Thymus (tissue), 11 donors: Measurements from ENCODE around the gene CARM1. TPM values are rescaled to one million over a fixed set of nuclear protein-coding genes. Genes with fewer than 3 reads are reported as not detected.
A peak's percentile ranks its signal among the peaks of the same experiment; 100 is the strongest.
"Not testable (repeated sequence)": the region's sequence is repeated elsewhere in the genome, so short reads cannot be mapped to it uniquely, and the experiment has no call there.

ENCODE experiments used
- DNase-seq, 9 donors: peaks; one replicate each; pipeline ENCODE4 v3.0.0-alpha.2; 2013; ENCODE audit warnings: low spot score in 9 of 9, low read depth in 6 of 9, missing footprints in 1 of 9
- H3K27ac ChIP-seq, 2 donors: one replicate each; pipeline ENCODE4 v1.5.1; 2013; ENCODE audit warnings: control low read depth in 1 of 2, low read depth in 1 of 2, low read length in 1 of 2, mild to moderate bottlenecking in 1 of 2, moderate library complexity in 1 of 2
- H3K27me3 ChIP-seq, 2 donors: one replicate each; pipeline ENCODE4 v1.5.1; 2013; ENCODE audit warnings: low read length in 1 of 2; ENCODE audit not compliant: control insufficient read depth in 2 of 2, insufficient read depth in 1 of 2
- H3K36me3 ChIP-seq, 2 donors: one replicate each; pipeline ENCODE4 v1.5.1; 2013; ENCODE audit warnings: low read length in 1 of 2, mild to moderate bottlenecking in 1 of 2, moderate library complexity in 1 of 2; ENCODE audit not compliant: control insufficient read depth in 2 of 2, insufficient read depth in 2 of 2
- H3K4me1 ChIP-seq, 2 donors: one replicate each; pipeline ENCODE4 v1.5.1; 2013; ENCODE audit warnings: low read length in 2 of 2; ENCODE audit not compliant: control insufficient read depth in 2 of 2, insufficient read depth in 2 of 2
- H3K4me3 ChIP-seq, 2 donors: one replicate each; pipeline ENCODE4 v1.5.1; 2013; ENCODE audit warnings: low read length in 2 of 2, control low read depth in 1 of 2, mild to moderate bottlenecking in 1 of 2
- H3K9me3 ChIP-seq, 2 donors: one replicate each; pipeline ENCODE4 v1.5.1; 2013; ENCODE audit warnings: low read length in 1 of 2, mild to moderate bottlenecking in 1 of 2; ENCODE audit not compliant: control insufficient read depth in 2 of 2, insufficient read depth in 1 of 2
- WGBS: extraction: QIAGEN DNeasy Blood & Tissue Kit; methylation state at CpG from one replicate; pipeline ENCODE4 v1.1.7; 2013; 5-methylcytosine and 5-hydroxymethylcytosine counted together
- polyA plus RNA-seq: library from polyadenylated mRNA; stranded (reverse); fragments of 200-250 nt; gene quantifications from one replicate; pipeline ENCODE4 v1.2.3, GENCODE V29; 2013
- total RNA-seq: library from RNA; stranded (reverse); fragments of 120-200 nt; gene quantifications from one replicate; pipeline ENCODE4 v1.2.4, GENCODE V29; 2013
- donor health status: healthy.

Gene CARM1
- total and polyA plus RNA-seq, 2 donors = 7.0 to 30.8 TPM

DNA sequence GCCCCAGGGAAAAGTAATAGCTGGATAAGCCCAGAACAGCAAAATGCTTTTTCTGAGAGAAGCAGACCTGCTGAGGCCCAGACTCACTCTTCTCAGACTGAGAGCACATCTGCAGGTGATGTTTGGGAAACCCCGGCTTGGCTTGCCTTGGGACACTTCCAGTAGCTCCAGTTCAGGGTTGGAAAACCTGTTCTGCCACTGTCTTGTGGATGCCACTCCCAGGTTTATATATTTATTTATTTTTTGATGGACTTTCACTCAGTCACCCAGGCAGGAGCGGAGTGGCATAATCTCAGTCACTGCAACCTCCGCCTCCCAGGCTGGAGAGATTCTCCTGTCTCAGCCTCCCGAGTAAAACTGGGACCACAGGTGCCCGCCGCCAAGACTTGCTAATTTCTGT, 81.5 kb downstream of the CARM1 start:
- Histone ChIP-seq H3K27me3 (no peaks in the 10 kb centered on the region), H3K4me3 (no peak overlapping the region), H3K4me1 (peaks cover 0 to 3% of the 10 kb centered on the region in 2 donors), H3K9me3 (no peaks in the 10 kb centered on the region), H3K36me3 (no peaks in the 10 kb centered on the region), H3K27ac (peak overlapping the region in 1 of 2 donors; percentile 50)
- DNase-seq = no peak
- WGBS = 98% methylated on average over 6 of the region's 6 CpGs

DNA sequence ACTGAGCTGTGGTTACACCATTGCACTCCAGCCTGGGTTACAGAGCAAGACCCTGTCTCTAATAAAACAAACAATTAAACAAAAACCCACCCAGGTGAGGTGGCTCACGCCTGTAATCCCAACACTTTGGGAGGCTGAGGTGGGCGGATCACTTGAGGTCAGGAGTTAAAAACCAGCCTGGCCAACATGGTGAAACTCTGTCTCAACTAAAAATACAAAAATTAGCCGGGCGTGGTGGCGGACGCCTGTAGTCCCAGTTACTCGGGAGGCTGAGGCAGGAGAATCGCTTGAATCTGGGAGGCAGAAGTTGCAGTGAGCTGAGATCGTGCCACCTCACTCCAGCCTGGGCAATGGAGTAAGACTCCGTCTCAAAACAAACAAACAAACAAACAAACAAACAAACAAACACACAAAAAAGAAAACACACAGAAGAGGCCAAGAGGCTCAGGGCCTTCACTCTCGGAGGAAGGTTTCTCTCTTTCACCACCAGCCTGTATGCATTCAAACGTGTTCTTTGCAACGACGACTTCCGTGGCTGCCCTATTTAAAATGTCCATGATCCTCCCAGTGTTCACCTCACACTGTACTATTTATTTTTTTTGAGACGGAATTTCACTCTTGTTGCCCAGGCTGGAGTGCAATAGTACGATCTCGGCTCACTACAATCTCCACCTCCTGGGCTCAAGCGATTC, 88.1 kb downstream of the CARM1 start:
- not testable (repeated sequence) for H3K36me3 ChIP-seq, H3K27me3 ChIP-seq, DNase-seq, H3K4me3 ChIP-seq, H3K27ac ChIP-seq, H3K9me3 ChIP-seq
- H3K4me1 ChIP-seq = peaks cover 22 to 35% of the 10 kb centered on the region in 2 donors
- 99% methylated on average over 19 of the region's 19 CpGs for WGBS

DNA sequence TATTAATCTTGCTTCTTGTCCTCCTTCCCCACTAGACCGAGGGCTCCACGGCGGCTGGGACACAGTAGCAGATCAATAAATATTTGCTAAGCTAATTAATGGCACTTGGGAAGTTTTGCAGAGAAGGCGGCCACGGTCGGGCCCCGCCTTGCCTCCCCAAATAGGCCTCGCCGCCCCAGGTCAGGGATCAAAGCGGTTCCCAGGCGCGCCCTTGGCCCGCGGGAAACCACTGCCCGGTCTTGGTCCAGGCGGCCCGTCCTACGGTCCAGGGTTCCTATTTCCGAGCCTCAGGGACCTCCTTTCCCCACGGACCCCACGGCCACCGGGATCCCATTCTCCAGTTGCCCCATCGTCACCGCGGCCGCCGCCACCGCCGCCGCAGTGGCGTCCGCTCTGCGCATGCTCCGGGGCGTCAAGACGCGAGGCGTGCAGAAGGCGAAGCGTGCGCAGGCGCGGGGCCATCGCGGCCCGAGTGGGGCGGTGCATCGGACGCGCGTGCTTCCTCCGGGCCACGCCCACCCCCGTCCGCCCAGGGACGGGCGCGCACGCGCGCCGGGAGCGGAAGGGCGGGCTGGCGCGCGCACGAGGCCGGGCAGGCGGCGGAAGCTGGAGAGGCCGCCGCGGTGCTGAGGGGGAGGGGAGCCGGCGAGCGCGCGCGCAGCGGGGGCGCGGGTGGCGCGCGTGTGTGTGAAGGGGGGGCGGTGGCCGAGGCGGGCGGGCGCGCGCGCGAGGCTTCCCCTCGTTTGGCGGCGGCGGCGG, 89.1 kb downstream of the CARM1 start, which contains the start of gene SMARCA4:
Gene SMARCA4 (plus strand): TSS at position 717 of the 759 bp plus-strand sequence. CDS start 23,122 bp downstream, outside the sequence.
- peaks cover 32 to 46% of the 10 kb centered on the region in 2 donors for H3K4me1 ChIP-seq
- WGBS = under 1% methylated on average over 100 of the region's 100 CpGs
- DNase-seq = peak; percentile 88 to 100 (median 98)

DNA sequence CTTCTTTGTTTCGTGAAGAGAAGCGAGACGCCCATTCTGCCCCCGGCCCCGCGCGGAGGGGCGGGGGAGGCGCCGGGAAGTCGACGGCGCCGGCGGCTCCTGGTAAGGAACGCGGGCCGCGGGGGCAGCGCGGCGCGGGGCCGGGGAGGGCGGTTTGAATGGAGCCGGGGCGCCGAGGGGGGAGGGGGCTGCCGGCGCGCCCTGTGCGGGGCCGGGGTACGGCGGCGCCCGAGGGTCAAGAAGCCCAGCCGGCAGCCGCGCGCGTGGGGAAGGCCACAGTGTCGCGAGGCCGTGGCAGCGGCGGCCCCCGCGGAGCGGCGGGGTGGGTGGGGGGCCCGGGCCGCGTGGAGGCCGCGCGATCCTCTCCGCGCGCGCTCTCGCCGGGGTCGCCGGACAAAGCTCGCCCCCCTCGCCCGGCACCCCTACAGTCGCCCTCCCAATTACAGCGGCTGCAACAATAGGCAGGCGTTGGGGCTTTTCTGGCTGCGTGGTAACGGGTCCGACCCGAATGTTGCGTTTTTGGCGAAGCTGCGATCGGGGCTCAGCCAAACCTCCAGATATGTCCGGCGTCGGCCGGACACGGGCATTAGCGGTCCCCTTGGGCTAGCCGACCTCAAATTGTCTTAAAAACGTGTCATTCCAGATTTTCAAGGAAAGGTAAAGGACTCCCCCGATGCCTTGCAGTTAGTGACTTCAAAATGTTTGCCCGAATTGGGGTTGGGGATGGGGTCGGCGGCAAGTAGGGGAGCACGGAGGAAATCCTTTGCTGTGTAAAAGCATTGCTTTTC, 89.9 kb downstream of the CARM1 start:
- Histone ChIP-seq H3K9me3 (no peaks in the 10 kb centered on the region), H3K4me1 (peaks cover 33 to 52% of the 10 kb centered on the region in 2 donors), H3K4me3 (peak overlapping the region; percentile 72 to 82), H3K27ac (peak overlapping the region; percentile 85 to 100), H3K36me3 (peaks cover 0 to 12% of the 10 kb centered on the region in 2 donors), H3K27me3 (no peaks in the 10 kb centered on the region)
- peak in 2 of 9 donors; percentile 33 to 57 for DNase-seq
- WGBS = under 1% methylated on average over 92 of the region's 92 CpGs

More for the DNA sequence above, 89.1 kb downstream of the CARM1 start, which contains the start of gene SMARCA4:
- no peaks in the 10 kb centered on the region for H3K9me3 ChIP-seq
- H3K27me3 ChIP-seq = no peaks in the 10 kb centered on the region
- H3K27ac ChIP-seq = peak within 1 kb of the TSS; percentile 94 to 100
- peaks cover 0 to 10% of the 10 kb centered on the region in 2 donors for H3K36me3 ChIP-seq
- peak within 1 kb of the TSS; percentile 72 to 82 for H3K4me3 ChIP-seq

DNA sequence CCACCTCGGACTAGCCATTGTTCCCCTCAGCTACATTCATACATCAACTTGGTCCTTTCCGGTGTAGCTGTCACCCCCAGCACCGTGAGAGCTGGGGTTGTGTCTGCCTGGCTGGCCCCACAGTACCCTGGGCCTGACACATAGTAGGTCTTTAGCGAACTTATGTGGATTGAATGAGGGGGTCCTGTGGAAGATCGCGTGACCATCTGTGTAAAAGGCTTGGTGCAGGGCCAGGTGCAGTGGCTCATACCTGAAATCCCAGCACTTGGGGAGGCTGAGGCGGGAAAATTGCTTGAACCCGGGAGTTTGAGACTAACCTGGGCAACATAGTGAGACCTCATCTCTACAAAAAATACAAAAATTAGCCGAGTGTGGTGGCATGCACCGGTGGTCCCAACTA, 91.5 kb downstream of the CARM1 start:
- WGBS = 91% methylated on average over 10 of the region's 10 CpGs
- Histone ChIP-seq H3K4me1 (peaks cover 37 to 68% of the 10 kb centered on the region in 2 donors), H3K9me3 (no peaks in the 10 kb centered on the region), H3K4me3 (peak overlapping the region in 1 of 2 donors; percentile 82), H3K27me3 (no peaks in the 10 kb centered on the region), H3K27ac (peak overlapping the region; percentile 61 to 100), H3K36me3 (peaks cover 0 to 18% of the 10 kb centered on the region in 2 donors)
- DNase-seq = no peak

DNA sequence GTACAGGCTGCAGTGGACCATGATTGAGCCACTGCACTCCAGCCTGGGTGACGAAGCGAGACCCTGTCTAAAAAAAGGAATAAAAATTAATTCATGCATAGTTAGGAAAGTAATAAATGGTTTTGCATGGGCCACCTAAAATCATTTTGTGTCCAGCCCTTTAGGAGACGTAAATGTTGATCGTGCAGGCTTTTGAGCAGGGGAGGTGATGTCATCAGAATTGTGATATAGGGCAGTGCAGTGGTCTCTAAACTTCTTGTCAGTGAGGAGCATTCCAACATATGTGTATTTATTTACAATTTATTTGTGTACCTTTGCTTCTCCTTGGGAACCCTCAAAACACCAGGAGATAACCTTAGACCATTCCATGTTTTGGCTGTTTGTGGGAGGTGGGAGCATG, 92.5 kb downstream of the CARM1 start:
- H3K4me1 ChIP-seq = peaks cover 46 to 78% of the 10 kb centered on the region in 2 donors
- DNase-seq = no peak

DNA sequence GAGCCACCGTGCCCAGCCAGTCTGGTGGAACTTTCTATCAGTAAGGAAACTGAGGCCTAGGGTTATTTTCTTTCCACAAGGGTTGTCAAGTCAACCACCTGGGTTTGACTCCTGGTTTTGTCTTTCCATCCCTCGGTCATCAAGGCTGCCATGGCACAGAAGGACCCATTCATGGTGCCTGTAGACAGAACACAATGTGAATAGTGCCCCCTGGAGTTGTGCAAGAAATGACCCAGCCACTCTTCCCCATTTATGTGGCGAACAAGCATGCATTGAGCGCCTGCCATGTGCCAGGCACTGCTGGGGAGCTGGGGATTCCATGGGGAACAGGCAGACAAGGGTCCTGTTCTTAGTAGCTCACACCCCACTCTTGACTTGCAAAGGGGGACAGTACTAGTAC, 93.5 kb downstream of the CARM1 start:
- Histone ChIP-seq H3K27me3 (no peaks in the 10 kb centered on the region), H3K9me3 (no peaks in the 10 kb centered on the region), H3K4me3 (no peak overlapping the region), H3K36me3 (peaks cover 0 to 18% of the 10 kb centered on the region in 2 donors), H3K27ac (peak overlapping the region in 1 of 2 donors; percentile 46), H3K4me1 (peaks cover 55 to 85% of the 10 kb centered on the region in 2 donors)
- WGBS = 99% methylated on average over 4 of the region's 4 CpGs
- DNase-seq = no peak

More for the DNA sequence above, 92.5 kb downstream of the CARM1 start:
- Histone ChIP-seq H3K4me3 (peak overlapping the region; percentile 17 to 82), H3K27me3 (no peaks in the 10 kb centered on the region), H3K36me3 (peaks cover 0 to 18% of the 10 kb centered on the region in 2 donors), H3K9me3 (no peaks in the 10 kb centered on the region), H3K27ac (peak overlapping the region; percentile 75 to 100)
- 81% methylated on average over 4 of the region's 4 CpGs for WGBS

DNA sequence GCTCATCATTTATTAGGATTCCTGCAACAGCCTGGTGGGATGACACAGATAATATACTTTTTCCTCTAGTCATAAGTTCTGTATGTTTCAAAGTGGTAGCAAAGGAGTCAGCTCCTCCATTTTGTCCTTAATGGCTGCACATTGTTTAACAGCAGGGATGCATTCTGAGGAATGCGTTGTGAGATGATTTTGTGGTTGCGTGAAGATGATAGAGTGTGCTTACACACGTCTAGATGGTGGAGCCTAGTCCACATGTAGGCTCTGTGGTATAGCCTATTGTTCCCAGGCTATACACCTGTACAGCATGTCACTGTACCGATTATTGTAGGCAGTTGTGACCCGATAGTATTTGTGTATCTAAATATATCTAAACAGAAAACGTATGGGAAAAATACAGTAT, 94.0 kb downstream of the CARM1 start:
- no peak for DNase-seq
- Histone ChIP-seq H3K36me3 (peaks cover 0 to 18% of the 10 kb centered on the region in 2 donors), H3K27ac (peak overlapping the region in 1 of 2 donors; percentile 46), H3K4me1 (peaks cover 53 to 85% of the 10 kb centered on the region in 2 donors), H3K9me3 (no peaks in the 10 kb centered on the region), H3K27me3 (no peaks in the 10 kb centered on the region), H3K4me3 (no peak overlapping the region)
- WGBS = 78% methylated on average over 6 of the region's 6 CpGs
